ENCODE measurements around the gene TMEM41B.
"Not testable (repeated sequence)": the region's sequence is repeated elsewhere in the genome, so short reads cannot be mapped to it uniquely, and the experiment has no call there.

Gene TMEM41B

DNA sequence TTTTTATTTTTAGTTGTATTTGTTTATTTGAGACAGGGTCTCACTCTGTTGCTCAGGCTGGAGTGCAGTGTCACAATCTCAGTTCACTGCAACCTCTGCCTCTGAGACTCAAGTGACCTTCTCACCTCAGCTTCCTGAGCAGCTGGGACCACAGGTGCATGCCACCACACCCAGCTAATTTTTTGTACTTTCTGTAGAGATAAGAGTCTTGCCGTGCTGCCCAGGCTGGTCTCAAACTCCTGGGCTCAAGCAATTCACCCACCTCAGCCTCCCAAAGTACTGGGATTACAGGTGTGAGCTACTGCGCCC lies 53.6 kb downstream of the TMEM41B start:
- not testable (repeated sequence) for DNase-seq (ENCODE audit: low read depth in 3 of 3)

DNA sequence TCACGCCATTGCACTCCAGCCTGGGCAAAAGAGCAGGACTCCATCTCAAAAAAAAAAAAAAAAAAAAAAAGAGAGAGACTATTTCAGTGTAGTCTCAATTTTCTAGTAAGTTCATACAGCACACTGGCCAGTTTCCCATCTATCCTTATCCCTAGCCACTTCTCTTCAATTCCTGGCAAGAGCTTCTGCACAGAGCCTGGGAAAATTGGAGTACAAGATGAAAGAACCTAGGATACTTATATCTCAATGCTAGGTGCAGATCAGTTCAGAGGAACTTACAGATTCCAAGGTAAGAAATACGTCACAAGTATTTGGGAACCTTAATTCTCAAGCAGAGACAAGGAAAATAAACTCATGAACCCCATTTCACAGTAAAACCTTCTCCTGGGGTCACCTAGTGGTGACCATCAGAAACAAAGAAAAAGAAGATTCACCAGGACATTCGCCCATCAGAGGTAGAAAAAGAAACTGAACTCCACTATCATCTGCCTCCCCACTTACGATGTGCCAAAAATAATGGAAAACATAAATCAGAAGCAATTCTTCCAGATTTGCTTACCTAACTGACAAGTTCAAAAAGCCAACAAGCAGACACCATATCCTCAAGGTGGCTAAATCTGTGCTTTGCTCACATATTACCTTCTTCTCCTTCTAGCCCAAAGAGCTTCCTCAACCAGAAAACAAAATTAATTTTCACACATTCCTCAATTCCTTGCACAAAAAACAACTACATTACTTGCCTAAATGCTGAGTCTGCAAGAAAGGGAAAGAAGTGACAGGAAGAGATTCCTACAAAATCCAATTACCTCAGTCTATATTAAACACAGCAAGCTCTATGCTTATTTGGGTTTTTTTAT lies 54.2 kb downstream of the TMEM41B start:
- DNase-seq (ENCODE audit: low read depth in 3 of 3) = no peak

DNA sequence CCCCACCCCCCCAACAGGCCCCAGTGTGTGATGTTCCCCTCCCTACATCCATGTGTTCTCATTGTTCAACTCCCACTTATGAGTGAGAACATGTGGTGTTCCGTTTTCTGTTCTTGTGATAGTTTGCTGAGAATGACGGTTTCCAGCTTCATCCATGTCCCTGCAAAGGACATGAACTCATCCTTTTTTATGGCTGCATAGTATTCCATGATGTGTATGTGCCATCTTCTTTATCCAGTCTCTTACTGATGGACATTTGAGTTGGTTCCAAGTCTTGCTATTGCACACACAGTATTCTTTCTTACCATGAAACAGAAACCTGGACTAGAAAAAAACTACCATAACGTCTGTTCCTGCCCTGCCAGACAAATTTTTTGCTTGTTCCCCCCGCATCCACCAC lies 56.1 kb downstream of the TMEM41B start:
- not testable (repeated sequence) for DNase-seq (ENCODE audit: low read depth in 3 of 3)

DNA sequence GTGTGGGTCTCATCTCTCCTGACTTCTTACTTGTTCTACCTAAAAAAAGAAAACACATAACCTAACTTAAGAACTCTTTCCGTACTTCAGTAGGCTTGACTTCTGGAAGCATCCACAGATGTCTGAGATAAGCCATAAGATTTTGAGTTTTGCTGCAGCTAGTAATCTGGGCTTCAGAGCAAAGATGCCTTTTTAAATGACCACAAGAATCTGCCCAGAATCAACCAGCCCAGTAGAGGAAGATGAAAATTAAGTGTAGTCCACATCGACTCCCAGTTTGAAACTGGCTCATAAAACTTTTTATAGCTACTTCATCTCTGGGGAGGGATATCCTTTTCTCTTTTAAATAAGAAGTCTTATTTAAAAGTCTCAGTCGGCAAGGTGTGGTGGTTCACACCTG lies 60.0 kb downstream of the TMEM41B start:
- DNase-seq (ENCODE audit: low read depth in 3 of 3) = no peak

DNA sequence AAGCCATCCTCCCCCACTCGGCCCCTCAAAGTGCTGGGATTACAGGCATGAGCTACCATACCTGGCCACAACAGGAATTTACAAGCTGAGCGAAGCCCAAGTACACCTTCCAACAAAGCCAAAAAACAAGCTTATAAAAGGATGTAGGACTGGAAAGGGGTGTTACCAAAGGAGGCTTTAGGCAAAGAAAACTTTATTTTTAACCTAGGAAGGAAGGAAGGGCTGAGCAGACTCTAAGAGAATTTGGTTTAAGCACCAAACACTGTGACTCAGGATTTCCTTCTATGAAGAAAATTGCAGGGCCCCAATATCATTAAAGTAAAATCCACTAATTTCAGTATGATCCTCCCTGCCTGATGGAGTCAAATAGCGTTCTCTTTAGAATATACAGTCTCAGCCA lies 61.3 kb downstream of the TMEM41B start:
- no peak for DNase-seq (ENCODE audit: low read depth in 3 of 3)

DNA sequence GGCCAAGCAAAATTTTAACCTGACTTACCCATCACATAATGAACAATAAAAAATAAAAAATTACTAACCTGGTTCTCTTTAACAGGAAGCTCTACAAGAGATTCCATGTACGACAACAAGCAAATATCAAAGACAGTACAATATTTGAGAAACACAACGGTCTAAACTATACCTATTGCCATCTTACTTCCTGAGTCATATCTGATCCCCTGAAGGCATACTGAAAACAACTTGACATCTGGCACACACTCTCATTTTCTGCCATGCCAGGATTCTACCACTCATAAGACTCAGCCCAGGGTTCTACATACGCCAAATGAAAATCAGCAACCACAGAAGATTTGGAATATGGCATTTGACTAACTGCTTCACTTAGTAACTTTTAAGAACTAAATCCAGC lies 63.1 kb downstream of the TMEM41B start:
- DNase-seq (ENCODE audit: low read depth in 3 of 3) = no peak

DNA sequence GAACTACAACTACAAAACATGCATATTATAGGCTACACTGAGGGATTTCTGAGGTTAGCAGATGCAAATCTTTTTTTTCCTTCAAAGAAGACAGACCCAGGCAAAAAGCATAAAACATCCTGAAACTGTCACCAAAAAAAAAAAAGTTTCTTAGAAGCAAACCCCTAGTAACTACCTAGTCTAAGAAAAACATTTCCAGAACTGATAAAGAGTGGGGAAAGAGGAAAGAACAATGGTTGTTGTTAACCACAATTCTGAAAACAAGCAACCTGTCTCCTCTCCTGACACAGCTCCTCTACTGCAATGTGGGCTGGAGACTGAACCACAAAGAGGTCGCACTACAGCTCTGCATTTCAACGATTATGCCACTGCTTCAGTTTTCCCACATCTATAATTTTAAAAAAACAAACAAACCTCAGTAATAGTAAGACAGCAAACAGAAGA lies 64.2 kb downstream of the TMEM41B start:
- DNase-seq (ENCODE audit: low read depth in 3 of 3) = peak in 1 of 3 experiments; percentile 12

DNA sequence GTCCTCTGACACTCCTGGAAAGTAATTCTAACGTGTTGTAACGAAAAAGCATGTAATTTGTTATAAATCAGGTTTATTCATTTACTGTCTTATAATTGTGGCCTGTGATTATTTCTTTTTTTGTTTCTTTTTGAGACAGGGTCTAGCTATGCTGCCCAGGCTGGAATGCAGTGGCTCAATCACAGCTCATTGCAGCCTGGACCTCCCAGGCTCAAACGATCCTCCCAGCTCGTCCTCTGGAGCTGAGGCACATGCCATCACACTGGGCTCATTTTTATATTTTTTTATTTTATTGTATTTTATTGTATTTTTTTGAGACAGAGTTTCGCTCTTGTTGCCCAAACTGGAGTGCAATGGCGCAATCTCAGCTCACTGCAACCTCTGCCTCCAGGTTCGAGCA lies 65.1 kb downstream of the TMEM41B start:
- no peak for DNase-seq (ENCODE audit: low read depth in 3 of 3)

DNA sequence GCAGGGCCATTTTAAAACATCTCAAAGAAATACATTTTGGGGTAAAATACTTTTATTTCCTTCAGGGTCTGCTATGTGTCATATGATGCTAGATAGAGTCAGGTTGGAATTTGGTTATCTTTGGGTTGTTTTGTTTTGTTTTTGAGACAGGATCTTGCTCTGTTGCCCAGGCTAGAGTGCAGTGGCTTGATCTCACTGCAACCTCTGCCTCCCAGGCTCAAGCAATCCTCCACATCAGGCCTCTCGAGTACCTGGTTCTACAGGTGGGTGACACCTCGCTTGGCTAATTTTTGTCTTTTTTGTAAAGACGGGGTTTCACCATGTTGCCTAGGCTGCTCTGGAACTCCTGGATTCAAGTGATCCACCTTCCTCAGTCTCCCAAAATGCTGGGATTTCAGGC lies 66.5 kb downstream of the TMEM41B start:
- DNase-seq (ENCODE audit: low read depth in 3 of 3) = no peak

DNA sequence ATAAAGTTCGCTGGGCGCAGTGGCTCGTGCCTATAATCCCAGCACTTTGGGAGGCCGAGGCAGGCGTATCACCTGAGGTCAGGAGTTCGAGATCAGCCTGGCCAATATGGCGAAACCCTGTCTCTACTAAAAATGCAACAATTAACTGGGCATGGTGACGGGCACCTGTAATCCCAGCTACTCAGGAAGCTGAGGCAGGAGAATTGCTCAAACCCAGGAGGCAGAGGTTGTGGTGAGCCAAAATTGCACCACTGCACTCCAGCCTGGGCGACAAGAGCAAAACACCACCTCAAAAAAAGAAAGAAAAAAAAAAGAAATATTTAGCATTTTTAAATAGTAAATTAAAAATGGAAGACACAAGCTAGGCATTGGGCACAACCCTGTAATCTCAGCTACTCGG lies 78.2 kb downstream of the TMEM41B start:
- not testable (repeated sequence) for DNase-seq (ENCODE audit: low read depth in 3 of 3)

DNA sequence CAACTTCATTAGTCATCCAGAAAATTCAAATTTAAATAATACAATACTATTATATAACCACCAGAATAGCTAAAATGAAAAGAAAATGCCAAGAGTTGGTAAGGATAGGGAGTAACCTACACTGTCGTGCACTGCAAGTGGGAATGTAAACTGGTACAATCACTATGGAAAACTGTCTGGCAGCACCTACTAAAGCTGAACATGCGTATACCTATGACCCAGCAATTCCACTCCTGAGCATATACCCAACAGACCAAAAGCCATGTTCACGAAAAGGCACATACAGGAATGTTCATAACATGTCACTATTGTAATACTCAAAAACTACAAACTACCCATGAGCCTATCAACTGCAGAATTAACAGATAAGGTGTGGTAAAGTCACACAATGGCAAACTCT lies 81.9 kb downstream of the TMEM41B start:
- DNase-seq (ENCODE audit: low read depth in 3 of 3) = no peak

DNA sequence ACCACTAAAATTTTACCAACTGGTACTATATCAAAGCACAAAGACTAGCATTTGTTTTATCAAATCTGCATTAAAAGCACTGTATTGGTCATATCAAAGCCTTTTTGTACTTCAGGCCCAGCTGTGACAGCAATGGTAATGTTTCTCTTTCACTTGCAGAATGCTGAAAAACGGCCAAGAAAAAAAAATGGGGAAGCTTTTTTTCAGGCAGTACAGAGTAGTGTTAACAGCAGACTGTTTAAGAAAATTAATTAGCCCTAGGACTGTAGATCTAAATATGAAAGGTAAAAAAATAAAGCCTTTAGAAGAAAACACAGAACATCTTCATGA lies 82.6 kb downstream of the TMEM41B start:
- DNase-seq (ENCODE audit: low read depth in 3 of 3) = no peak

Measured in stimulated activated CD4-positive, alpha-beta T cell treated with anti-CD3 and anti-CD28 coated beads, TNF-alpha, amount 100 ng/mL, for 4 hours (primary cell).